ENCODE measurements around the gene CTNND1.

- no peak for TF ChIP-seq POLR2AphosphoS5 (IDR thresholded peaks at IDR 0.05; ENCODE audit: low read depth, low read length)
- TF ChIP-seq POLR2A (IDR thresholded peaks at IDR 0.05; ENCODE audit: low read depth, low read length) = no peak
Observed at GRCh38 chr11:57805780-57806179, 44.2 kb downstream of the CTNND1 start.
